Lung microvascular endothelial cell (primary cell): ENCODE data around the gene OSBPL2. TPM values are rescaled to one million over a fixed set of nuclear protein-coding genes. Genes with fewer than 3 reads are reported as not detected.
A peak's percentile ranks its signal among the peaks of the same experiment; 100 is the strongest.

Experiments used
- DNase-seq, 2 donors: peaks; one replicate each; pipeline versions ENCODE4 v3.0.0 to v3.0.0-alpha.2; 2010; ENCODE audit warnings: low read depth in 2 of 2
- total RNA-seq: library from RNA; depleted of rRNA; stranded (reverse); fragments of >200 nt; gene quantifications from 2 replicates; pipeline ENCODE4 v1.2.1, GENCODE V29; 2014

Gene OSBPL2
- total RNA-seq, 1 donor from 2014 or later = 34.9 TPM

GRCh38 chr20:62254021-62254724, 15.9 kb downstream of the OSBPL2 start:
- DNase-seq = no peak

- DNase-seq = no peak
Measured at GRCh38 chr20:62255976-62256375, 17.7 kb downstream of the OSBPL2 start.

- peak in 1 of 2 donors; percentile 62 for DNase-seq
Measured at GRCh38 chr20:62258499-62259293, 20.4 kb downstream of the OSBPL2 start.

DNA sequence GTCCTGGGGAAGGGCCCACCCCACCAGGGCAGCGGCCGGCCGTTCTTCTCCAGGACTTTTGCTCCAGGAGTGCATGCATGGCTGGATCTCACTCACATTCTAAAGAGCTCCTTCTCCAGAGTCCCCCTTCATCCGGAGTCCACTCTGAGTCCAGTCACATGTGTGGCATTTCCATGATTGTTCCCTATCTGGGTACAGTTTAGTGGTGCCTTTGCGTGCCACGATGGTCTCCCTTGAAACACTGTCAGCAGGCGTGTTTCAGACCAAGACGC, 20.9 kb downstream of the OSBPL2 start:
- DNase-seq = no peak

DNA sequence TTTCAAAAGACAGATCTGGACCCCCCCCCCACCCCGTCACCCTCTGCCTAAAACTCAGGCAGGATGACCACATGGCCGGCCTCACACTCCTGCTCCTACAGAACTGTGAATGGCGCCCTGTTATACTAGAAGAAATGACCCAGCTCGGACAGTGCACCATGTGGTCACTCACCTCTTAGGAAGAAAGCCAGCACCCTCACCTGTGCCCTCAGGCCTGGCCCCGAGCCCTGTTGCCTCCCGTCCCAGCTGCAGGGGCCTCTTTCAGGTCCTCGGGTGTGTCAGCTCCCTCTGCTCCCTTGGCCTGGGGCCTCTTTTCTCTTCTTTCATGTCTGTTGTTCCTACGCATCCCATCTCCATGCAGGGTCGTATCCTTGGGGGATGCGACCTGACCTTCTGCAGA, 23.7 kb downstream of the OSBPL2 start:
- no peak for DNase-seq

DNA sequence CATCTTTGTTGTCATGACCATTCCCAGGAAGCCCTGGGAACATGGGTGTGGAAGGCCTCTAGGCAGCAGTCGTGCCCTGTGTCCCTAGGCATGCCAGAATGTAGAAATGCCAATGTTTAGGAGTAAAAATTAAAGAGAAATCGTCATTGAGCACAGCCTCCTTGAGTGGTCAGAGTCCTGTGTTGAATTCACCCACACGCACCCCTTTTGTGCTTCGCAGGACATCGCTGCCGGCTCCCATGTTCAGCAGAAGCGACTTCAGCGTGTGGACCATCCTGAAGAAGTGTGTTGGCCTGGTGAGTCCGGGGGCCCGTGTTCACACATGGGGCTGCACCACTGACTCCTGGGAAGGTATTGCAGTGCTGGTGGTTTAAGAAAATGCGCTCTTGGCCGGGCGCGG, 25.1 kb downstream of the OSBPL2 start:
- no peak for DNase-seq

DNA sequence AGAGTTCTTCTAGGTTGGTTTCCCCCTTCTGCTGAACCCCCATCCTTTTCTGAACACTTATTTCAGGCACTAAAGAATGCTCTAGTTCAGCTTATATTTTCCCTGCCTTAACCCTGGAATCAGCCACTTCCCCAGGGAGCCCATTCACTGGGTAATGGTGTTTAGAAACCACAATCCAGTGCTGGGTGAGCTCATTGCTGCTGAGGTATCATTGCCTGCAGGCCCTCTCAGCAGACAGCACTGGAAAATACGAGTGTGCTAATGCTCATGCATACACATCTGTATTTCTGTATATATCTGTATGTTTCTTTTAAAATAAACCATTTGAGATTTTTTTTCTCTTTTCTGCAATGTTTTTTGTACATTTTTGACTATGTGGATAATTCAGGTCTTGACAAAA, 27.0 kb downstream of the OSBPL2 start:
- no peak for DNase-seq

DNA sequence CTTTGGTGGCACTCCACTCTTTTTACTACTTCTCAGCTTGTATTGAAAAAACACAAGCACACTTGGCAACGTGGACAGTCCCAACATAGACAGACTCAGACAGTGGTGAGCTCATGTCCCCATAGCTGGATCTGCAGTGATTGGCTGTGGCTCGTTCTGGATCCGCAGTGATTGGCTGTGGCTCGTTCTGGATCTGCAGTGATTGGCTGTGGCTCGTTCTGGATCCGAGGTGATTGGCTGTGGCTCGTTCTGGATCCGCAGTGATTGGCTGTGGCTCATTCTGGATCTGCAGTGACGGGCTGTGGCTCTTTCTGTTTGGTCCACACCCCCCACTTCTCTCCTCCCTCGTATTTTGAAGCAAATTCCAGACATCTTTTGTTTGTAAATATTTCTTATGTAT, 28.0 kb downstream of the OSBPL2 start:
- no peak for DNase-seq

DNA sequence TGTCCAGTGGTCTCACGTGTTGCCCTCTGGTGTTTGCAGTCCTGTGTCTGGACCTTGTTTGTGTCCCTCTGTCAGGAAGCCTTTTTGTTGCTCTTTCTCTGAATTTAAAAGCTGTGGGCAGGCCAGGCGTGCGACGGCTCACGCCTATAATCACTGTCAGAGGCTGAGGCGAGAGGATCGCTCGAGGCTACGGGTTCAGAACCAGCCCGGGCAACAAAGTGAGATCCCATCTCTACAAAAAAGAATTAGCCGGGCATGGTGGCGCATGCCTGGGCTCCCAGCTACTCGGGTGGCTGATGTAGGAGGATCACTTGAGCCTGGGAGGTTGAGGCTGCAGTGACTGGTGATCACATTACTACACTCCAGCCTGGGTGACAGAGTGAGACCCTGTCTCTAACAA, 28.5 kb downstream of the OSBPL2 start:
- DNase-seq = no peak

- no peak for DNase-seq
Measured at GRCh38 chr20:62267543-62267942, 29.2 kb downstream of the OSBPL2 start.

DNA sequence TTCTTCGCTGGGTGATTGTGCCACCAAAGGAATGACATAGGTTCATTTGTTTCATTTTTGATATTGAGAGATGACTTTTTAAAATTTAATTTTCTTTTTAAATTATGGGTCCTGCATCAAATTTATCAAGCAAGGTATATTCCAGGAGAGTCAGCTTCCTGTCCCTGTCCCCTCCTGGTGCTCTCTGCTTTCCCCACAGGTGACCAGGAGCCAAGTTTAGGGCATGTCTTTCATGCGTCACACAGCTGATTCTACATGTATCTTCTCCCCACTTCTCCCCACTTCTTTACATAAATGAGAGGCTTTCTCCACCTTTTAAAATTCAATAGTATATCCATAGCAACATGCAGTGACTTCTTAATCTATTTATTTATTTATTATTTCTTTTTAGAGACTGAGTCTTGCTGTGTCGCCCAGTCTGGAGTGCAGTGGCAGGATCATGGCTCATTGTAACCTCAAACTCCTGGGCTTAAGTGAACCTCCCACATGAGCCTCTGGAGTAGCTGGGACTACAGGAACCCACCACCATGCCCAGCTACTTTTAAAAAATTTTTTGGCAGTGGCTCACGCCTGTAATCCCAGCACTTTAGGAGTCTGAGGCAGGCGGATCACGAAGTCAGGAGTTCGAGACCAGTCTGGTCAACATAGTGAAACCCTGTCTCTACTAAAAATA, 30.0 kb downstream of the OSBPL2 start:
- no peak for DNase-seq

GRCh38 chr20:62269378-62269777, 31.1 kb downstream of the OSBPL2 start:
- DNase-seq = no peak

DNA sequence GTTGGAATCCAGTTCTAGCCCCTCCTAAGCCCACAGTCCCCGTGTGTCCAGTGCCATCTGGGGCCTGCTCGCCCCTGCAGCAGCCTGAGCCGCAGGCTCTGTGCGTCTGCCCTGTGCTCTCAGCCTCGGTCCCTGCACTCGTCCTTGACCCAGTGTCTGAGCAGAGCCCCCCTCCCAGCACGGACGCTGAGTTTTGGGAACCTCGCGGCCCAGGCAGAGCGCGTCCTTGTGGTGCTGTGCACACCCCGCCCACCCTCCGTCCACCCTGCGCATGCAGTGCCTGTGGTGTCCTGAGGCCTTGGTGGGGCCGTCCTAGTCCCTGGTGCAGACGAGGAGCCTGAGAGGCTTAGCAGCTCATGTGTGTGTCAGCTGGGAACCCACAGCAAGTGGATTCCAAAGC, 31.6 kb downstream of the OSBPL2 start:
- DNase-seq = no peak

DNA sequence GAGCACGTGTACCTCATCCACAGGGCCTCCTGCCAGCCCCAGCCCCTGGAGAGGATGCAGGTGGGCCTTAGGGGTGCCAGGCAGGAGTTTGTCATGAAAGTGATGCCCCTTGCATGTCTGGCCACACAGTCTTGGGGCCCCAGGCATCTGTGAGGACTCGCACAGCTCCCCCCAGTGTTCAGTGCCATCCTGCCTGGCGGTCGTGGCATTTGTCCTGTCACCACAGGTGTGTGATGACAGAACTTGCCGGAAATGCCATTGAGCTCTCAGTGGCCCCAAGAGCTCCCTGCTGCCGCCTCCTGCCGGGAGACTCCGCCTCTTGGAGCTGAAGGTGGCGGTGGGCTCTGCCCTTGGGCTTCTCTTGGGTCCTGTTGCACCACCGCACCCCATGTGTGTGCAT, 33.9 kb downstream of the OSBPL2 start:
- DNase-seq = no peak

GRCh38 chr20:62273416-62273815, 35.1 kb downstream of the OSBPL2 start:
- DNase-seq = no peak

- DNase-seq = no peak
Measured at GRCh38 chr20:62274332-62274950, 36.1 kb downstream of the OSBPL2 start.

- no peak for DNase-seq
Measured at GRCh38 chr20:62275219-62275618, 36.9 kb downstream of the OSBPL2 start.

GRCh38 chr20:62276439-62276838, 38.1 kb downstream of the OSBPL2 start:
- DNase-seq = no peak

- DNase-seq = no peak
Measured at GRCh38 chr20:62277253-62277652, 38.9 kb downstream of the OSBPL2 start.

DNA sequence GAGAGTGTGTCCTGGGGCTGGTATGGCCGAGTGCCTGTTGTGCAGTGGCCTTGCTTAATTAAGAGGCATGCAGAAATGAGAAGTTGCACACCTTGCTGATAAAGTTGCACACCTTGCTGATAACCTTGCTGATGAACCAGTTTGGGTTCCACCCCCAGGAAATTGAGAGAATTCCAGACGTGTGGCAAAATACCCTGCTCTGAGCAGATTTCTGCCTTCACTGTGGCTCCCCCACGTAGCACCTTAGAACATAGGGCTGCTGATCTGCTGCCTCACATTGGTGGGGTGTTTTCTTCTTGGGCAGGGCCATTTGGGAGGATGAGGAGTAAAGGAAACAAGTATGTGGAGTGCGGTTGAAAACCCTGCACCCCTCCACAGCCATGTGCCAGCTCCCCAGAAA, 42.0 kb downstream of the OSBPL2 start:
- no peak for DNase-seq

- DNase-seq = no peak
Measured at GRCh38 chr20:62281161-62281933, 43.0 kb downstream of the OSBPL2 start.

GRCh38 chr20:62282103-62282502, 43.8 kb downstream of the OSBPL2 start:
- DNase-seq = no peak
